Thyroid gland (tissue), 4 donors: ENCODE measurements around the gene PIK3CD. TPM values are rescaled to one million over a fixed set of nuclear protein-coding genes. Genes with fewer than 3 reads are reported as not detected.

Source experiments
- DNase-seq, 2 donors: peaks; one replicate each; pipeline ENCODE4 v3.0.0-alpha.2; 2019
- H3K27ac ChIP-seq, 3 donors: fragments of 200-600 bp; sonication (generic); 1 replicate in 2 of 3; 2 replicates in 1 of 3; pipeline ENCODE4 v1.5.1; 2016 to 2019; ENCODE audit warnings: mild to moderate bottlenecking in 1 of 3, moderate library complexity in 1 of 3
- H3K27me3 ChIP-seq: fragments of 200-600 bp; sonication (generic); one replicate; pipeline ENCODE4 v1.5.1; 2019
- H3K36me3 ChIP-seq, 2 donors: fragments of 200-600 bp; sonication (generic); one replicate each; pipeline ENCODE4 v1.5.1; 2016 to 2019
- H3K4me1 ChIP-seq, 2 donors: fragments of 200-600 bp; sonication (generic); one replicate each; pipeline ENCODE4 v1.5.1; 2017 to 2019
- H3K4me3 ChIP-seq, 3 donors: fragments of 200-600 bp; sonication (generic); replicated peaks in 1 of 3; 1 replicate in 2 of 3; 2 replicates in 1 of 3; pipeline ENCODE4 v1.5.1; 2016; ENCODE audit warnings: mild to moderate bottlenecking in 1 of 3
- H3K9me3 ChIP-seq: fragments of 200-600 bp; sonication (generic); one replicate; pipeline ENCODE4 v1.5.1; 2017
- POLR2A ChIP-seq, 2 donors: fragments of 450-650 bp; IDR thresholded peaks; one replicate each; pipeline ENCODE4 v1.6.1; 2017; ENCODE audit warnings: antibody characterized with exemption in 2 of 2, mild to moderate bottlenecking in 2 of 2, moderate library complexity in 1 of 2
- WGBS, 2 donors: methylation state at CpG; one replicate each; pipeline ENCODE4 v1.1.5; 2017; 5-methylcytosine and 5-hydroxymethylcytosine counted together
- intact Hi-C: fragments of 100-400 bp; cut with DNase I; formaldehyde crosslinking; loops from one replicate; pipeline ENCODE4 v1.15.1; 2023
- total RNA-seq, 4 donors: library from RNA; depleted of rRNA; stranded (reverse); fragments of >200 nt; gene quantifications; one replicate each; pipeline ENCODE4 v1.2.3, GENCODE V29; 2016
- TF ChIP-seq, protein P1 (sequence below), 6 experiments: fragments of 200-600 bp in 3 of 6; fragments of 450-650 bp in 3 of 6; sonication (generic) in 3 of 6; IDR thresholded peaks; one replicate each; pipeline ENCODE4 v1.5.1; 2016 to 2019; ENCODE audit warnings: antibody characterized with exemption in 6 of 6, mild to moderate bottlenecking in 2 of 6, inconsistent platforms in 1 of 6, moderate library complexity in 1 of 6

PIK3CD gene
- total RNA-seq, 4 donors from 2014 or later: 5.9 to 9.5 (median 7.7) TPM

DNA sequence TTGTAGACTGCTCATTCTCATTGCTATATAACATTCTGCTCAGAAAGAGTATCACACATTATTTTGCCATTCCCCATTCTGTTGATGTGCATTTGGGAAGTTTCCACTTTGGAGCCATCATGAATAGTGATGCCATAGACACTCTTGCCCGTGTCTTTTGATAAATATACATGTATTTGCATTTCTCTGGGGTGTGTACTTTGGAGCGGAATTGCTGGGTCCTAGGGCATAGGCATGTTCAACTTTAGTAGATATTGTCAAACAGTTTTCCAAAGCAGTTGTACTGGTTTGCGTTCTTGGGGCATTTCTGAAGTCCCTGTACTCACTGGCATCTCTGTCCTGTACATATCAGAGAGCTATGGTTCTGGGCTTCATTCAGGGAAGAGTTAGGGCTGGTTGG, 52.1 kb downstream of the PIK3CD start:
- no peaks in the 10 kb centered on the region for H3K9me3 ChIP-seq
- H3K36me3 ChIP-seq: no peaks in the 10 kb centered on the region
- H3K27ac ChIP-seq: no peak overlapping the region
- WGBS, 2 donors: 93 to 95% methylated on average over 3 of the region's 3 CpGs
- H3K4me3 ChIP-seq: no peak overlapping the region
- no peaks in the 10 kb centered on the region for H3K27me3 ChIP-seq
- TF ChIP-seq, protein P1, sequence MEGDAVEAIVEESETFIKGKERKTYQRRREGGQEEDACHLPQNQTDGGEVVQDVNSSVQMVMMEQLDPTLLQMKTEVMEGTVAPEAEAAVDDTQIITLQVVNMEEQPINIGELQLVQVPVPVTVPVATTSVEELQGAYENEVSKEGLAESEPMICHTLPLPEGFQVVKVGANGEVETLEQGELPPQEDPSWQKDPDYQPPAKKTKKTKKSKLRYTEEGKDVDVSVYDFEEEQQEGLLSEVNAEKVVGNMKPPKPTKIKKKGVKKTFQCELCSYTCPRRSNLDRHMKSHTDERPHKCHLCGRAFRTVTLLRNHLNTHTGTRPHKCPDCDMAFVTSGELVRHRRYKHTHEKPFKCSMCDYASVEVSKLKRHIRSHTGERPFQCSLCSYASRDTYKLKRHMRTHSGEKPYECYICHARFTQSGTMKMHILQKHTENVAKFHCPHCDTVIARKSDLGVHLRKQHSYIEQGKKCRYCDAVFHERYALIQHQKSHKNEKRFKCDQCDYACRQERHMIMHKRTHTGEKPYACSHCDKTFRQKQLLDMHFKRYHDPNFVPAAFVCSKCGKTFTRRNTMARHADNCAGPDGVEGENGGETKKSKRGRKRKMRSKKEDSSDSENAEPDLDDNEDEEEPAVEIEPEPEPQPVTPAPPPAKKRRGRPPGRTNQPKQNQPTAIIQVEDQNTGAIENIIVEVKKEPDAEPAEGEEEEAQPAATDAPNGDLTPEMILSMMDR (IDR thresholded peaks at IDR 0.05): no peak
- TF ChIP-seq POLR2A (IDR thresholded peaks at IDR 0.05): no peak
- no peak for DNase-seq
- H3K4me1 ChIP-seq: no peaks in the 10 kb centered on the region
- intact Hi-C loops: no loop called here

DNA sequence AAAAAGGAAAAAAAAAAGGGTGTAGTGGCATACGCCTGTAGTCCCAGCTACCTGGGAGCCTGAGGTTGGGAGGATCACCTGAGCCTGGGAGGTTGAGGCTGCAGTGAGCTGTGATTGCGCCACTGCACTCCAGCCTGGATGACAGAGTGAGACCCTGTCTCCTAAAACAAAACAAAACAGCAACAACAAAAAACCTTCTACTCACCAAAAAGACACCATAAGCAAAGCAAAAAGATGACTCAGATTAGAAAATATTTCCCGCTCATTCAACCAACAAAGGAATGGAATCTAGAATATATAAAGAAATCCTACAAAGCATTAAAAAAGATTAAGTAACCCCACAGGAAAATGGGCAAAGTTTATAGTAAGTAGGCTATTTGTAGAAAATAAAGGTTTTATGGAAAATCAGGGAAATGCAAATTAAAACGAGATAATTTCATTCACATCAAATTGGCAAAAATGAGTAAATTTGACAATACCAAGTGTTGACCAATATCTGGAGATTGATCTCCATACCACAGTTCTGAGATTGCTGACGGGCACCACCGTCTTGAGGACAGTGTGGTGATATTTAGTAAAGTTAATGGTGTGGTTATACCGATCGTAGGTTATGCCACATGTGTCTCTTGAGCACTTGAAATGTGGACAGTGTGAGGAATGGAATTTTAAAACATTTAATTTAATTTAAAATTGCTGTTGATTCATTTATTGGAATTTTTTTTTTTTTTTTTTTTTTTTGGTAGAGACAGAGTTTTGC, 54.0 kb downstream of the PIK3CD start:
- 93 to 94% methylated on average over 8 of the region's 8 CpGs for WGBS, 2 donors

DNA sequence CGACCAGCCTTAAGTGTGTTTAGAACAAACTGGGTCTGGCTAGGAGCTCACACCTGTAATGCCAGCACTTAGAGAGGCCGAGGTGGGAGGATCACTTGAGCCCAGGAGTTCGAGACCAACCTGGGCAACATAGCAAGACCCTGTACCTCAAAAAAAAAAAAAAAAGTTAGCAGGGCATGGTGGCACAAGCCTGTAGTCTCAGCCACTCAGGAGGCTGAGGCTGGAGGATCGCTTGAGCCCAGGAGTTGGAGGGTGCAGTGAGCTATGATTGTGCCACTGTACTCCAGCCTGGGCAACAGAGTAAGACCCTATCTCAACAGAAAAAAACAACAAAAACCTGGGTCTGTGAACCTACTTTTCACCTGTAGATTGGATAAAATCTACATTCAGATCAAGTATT, 54.6 kb downstream of the PIK3CD start:
- H3K4me3 ChIP-seq: no peak overlapping the region
- TF ChIP-seq POLR2A (IDR thresholded peaks at IDR 0.05): no peak
- TF ChIP-seq, protein P1 (IDR thresholded peaks at IDR 0.05): no peak
- no peaks in the 10 kb centered on the region for H3K9me3 ChIP-seq
- peaks cover 0 to 3% of the 10 kb centered on the region in 2 donors for H3K36me3 ChIP-seq
- intact Hi-C loops: no loop called here
- H3K27ac ChIP-seq: no peak overlapping the region
- no peak for DNase-seq
- WGBS, 2 donors: 90 to 94% methylated on average over 4 of the region's 4 CpGs
- no peaks in the 10 kb centered on the region for H3K4me1 ChIP-seq
- no peaks in the 10 kb centered on the region for H3K27me3 ChIP-seq

More for the DNA sequence above, 54.0 kb downstream of the PIK3CD start:
- Histone ChIP-seq H3K4me3 (no peak overlapping the region), H3K27me3 (no peaks in the 10 kb centered on the region), H3K27ac (no peak overlapping the region), H3K4me1 (no peaks in the 10 kb centered on the region), H3K9me3 (no peaks in the 10 kb centered on the region), H3K36me3 (peaks cover 0 to 2% of the 10 kb centered on the region in 2 donors)
- intact Hi-C loops: no loop called here
- TF ChIP-seq POLR2A (IDR thresholded peaks at IDR 0.05): no peak
- TF ChIP-seq, protein P1 (IDR thresholded peaks at IDR 0.05): no peak
- no peak for DNase-seq

DNA sequence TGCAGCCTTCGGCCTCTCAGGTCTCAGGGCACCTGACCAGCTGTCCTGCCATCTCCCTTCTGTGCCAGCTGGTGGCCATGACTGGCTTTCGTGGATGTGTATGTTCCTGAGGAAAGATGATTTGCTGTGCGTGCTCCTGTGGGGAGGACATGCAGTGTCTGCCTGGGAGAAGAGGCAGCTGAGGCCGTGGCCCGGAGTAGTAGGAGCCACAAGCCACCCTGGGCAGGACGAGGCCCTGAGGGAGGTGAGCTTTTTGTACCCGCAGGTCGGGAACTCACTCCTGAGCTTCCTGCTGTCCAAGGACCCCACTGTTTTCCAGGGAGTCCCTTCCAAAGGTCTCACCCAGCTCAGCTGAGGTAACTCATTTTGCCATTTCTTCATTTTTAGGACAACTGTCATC, 58.5 kb downstream of the PIK3CD start:
- DNase-seq: no peak

More for the DNA sequence above, 58.5 kb downstream of the PIK3CD start:
- no peaks in the 10 kb centered on the region for H3K9me3 ChIP-seq
- intact Hi-C loops: no loop called here
- WGBS, 2 donors: 95 to 97% methylated on average over 7 to 8 of the region's 8 CpGs
- no peaks in the 10 kb centered on the region for H3K4me1 ChIP-seq
- no peak overlapping the region for H3K27ac ChIP-seq
- H3K4me3 ChIP-seq: no peak overlapping the region
- TF ChIP-seq, protein P1 (IDR thresholded peaks at IDR 0.05): no peak
- TF ChIP-seq POLR2A (IDR thresholded peaks at IDR 0.05): no peak
- no peaks in the 10 kb centered on the region for H3K27me3 ChIP-seq
- peaks cover 0 to 3% of the 10 kb centered on the region in 2 donors for H3K36me3 ChIP-seq
